ENCODE measurements around the gene IL33. TPM values are rescaled to one million over a fixed set of nuclear protein-coding genes. Genes with fewer than 3 reads are reported as not detected.

IL33 gene
- total and polyA plus RNA-seq, 2 experiments from 2014 or later, result not detected

DNA sequence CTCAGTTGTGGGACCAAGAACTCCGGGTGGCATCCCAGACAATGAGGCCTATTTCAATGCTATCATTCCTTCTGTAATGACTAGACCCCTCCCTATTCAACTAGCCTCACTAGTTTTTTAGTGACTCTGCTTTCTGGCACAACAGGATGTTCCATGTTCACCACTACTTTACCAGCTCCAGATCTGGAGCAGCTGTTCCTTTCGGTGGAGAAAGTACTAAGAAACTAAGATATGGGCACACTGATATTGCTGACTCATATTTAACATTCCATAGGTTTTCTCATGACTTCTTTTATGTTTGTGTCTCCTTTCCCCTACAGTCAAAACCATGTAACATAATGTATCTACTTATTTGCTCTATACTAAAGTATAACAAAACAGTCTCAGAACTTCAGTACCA is 24.1 kb downstream of the IL33 start:
- H3K79me2 ChIP-seq (replicated peaks; ENCODE audit: insufficient read depth), result no peaks in the 10 kb centered on the region
- H2AFZ ChIP-seq, result no peak overlapping the region
- no peaks in the 10 kb centered on the region for H4K20me1 ChIP-seq (replicated peaks; ENCODE audit: insufficient read depth)
- no peak overlapping the region for H3K4me3 Mint-ChIP-seq
- no peaks in the 10 kb centered on the region for H3K4me1 ChIP-seq (ENCODE audit: insufficient read depth)
- DNase-seq (ENCODE audit: low spot score), result no peak
- H3K9me2 ChIP-seq (ENCODE audit: insufficient read depth), result peaks cover 14% of the 10 kb centered on the region
- TF ChIP-seq CREB1 (CRISPR knock-in tag; IDR thresholded peaks at IDR 0.05; ENCODE audit: low read depth), result no peak
- TF ChIP-seq, protein P1, sequence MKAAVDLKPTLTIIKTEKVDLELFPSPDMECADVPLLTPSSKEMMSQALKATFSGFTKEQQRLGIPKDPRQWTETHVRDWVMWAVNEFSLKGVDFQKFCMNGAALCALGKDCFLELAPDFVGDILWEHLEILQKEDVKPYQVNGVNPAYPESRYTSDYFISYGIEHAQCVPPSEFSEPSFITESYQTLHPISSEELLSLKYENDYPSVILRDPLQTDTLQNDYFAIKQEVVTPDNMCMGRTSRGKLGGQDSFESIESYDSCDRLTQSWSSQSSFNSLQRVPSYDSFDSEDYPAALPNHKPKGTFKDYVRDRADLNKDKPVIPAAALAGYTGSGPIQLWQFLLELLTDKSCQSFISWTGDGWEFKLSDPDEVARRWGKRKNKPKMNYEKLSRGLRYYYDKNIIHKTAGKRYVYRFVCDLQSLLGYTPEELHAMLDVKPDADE (IDR thresholded peaks at IDR 0.05), result no peak
- TF ChIP-seq, protein P2, sequence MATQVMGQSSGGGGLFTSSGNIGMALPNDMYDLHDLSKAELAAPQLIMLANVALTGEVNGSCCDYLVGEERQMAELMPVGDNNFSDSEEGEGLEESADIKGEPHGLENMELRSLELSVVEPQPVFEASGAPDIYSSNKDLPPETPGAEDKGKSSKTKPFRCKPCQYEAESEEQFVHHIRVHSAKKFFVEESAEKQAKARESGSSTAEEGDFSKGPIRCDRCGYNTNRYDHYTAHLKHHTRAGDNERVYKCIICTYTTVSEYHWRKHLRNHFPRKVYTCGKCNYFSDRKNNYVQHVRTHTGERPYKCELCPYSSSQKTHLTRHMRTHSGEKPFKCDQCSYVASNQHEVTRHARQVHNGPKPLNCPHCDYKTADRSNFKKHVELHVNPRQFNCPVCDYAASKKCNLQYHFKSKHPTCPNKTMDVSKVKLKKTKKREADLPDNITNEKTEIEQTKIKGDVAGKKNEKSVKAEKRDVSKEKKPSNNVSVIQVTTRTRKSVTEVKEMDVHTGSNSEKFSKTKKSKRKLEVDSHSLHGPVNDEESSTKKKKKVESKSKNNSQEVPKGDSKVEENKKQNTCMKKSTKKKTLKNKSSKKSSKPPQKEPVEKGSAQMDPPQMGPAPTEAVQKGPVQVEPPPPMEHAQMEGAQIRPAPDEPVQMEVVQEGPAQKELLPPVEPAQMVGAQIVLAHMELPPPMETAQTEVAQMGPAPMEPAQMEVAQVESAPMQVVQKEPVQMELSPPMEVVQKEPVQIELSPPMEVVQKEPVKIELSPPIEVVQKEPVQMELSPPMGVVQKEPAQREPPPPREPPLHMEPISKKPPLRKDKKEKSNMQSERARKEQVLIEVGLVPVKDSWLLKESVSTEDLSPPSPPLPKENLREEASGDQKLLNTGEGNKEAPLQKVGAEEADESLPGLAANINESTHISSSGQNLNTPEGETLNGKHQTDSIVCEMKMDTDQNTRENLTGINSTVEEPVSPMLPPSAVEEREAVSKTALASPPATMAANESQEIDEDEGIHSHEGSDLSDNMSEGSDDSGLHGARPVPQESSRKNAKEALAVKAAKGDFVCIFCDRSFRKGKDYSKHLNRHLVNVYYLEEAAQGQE (IDR thresholded peaks at IDR 0.05; ENCODE audit: unreplicated experiment), result no peak
- no peak for TF ChIP-seq ZNF114 (CRISPR knock-in tag; IDR thresholded peaks at IDR 0.05)
- TF ChIP-seq EZH2 (IDR thresholded peaks at IDR 0.05; ENCODE audit: low read depth, unreplicated experiment), result no peak
- no peak for TF ChIP-seq EZH2phosphoT487 (IDR thresholded peaks at IDR 0.05; ENCODE audit: unreplicated experiment)
- no peak for TF ChIP-seq NANOG (IDR thresholded peaks at IDR 0.05; ENCODE audit: borderline replicate concordance)
- no peak for TF ChIP-seq JUNB (IDR thresholded peaks at IDR 0.05; ENCODE audit: unreplicated experiment)
- TF ChIP-seq STAT1 (IDR thresholded peaks at IDR 0.05; ENCODE audit: unreplicated experiment), result no peak
- no peak for TF ChIP-seq ZNF331 (CRISPR knock-in tag; IDR thresholded peaks at IDR 0.05; ENCODE audit: low read depth)
- TF ChIP-seq, protein P3, sequence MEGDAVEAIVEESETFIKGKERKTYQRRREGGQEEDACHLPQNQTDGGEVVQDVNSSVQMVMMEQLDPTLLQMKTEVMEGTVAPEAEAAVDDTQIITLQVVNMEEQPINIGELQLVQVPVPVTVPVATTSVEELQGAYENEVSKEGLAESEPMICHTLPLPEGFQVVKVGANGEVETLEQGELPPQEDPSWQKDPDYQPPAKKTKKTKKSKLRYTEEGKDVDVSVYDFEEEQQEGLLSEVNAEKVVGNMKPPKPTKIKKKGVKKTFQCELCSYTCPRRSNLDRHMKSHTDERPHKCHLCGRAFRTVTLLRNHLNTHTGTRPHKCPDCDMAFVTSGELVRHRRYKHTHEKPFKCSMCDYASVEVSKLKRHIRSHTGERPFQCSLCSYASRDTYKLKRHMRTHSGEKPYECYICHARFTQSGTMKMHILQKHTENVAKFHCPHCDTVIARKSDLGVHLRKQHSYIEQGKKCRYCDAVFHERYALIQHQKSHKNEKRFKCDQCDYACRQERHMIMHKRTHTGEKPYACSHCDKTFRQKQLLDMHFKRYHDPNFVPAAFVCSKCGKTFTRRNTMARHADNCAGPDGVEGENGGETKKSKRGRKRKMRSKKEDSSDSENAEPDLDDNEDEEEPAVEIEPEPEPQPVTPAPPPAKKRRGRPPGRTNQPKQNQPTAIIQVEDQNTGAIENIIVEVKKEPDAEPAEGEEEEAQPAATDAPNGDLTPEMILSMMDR (conservative IDR thresholded peaks at IDR 0.05; ENCODE audit: low read depth in 2 of 2), result no peak
- TF ChIP-seq POLR2AphosphoS5 (IDR thresholded peaks at IDR 0.05; ENCODE audit: low read depth), result no peak
- TF ChIP-seq, protein P4, sequence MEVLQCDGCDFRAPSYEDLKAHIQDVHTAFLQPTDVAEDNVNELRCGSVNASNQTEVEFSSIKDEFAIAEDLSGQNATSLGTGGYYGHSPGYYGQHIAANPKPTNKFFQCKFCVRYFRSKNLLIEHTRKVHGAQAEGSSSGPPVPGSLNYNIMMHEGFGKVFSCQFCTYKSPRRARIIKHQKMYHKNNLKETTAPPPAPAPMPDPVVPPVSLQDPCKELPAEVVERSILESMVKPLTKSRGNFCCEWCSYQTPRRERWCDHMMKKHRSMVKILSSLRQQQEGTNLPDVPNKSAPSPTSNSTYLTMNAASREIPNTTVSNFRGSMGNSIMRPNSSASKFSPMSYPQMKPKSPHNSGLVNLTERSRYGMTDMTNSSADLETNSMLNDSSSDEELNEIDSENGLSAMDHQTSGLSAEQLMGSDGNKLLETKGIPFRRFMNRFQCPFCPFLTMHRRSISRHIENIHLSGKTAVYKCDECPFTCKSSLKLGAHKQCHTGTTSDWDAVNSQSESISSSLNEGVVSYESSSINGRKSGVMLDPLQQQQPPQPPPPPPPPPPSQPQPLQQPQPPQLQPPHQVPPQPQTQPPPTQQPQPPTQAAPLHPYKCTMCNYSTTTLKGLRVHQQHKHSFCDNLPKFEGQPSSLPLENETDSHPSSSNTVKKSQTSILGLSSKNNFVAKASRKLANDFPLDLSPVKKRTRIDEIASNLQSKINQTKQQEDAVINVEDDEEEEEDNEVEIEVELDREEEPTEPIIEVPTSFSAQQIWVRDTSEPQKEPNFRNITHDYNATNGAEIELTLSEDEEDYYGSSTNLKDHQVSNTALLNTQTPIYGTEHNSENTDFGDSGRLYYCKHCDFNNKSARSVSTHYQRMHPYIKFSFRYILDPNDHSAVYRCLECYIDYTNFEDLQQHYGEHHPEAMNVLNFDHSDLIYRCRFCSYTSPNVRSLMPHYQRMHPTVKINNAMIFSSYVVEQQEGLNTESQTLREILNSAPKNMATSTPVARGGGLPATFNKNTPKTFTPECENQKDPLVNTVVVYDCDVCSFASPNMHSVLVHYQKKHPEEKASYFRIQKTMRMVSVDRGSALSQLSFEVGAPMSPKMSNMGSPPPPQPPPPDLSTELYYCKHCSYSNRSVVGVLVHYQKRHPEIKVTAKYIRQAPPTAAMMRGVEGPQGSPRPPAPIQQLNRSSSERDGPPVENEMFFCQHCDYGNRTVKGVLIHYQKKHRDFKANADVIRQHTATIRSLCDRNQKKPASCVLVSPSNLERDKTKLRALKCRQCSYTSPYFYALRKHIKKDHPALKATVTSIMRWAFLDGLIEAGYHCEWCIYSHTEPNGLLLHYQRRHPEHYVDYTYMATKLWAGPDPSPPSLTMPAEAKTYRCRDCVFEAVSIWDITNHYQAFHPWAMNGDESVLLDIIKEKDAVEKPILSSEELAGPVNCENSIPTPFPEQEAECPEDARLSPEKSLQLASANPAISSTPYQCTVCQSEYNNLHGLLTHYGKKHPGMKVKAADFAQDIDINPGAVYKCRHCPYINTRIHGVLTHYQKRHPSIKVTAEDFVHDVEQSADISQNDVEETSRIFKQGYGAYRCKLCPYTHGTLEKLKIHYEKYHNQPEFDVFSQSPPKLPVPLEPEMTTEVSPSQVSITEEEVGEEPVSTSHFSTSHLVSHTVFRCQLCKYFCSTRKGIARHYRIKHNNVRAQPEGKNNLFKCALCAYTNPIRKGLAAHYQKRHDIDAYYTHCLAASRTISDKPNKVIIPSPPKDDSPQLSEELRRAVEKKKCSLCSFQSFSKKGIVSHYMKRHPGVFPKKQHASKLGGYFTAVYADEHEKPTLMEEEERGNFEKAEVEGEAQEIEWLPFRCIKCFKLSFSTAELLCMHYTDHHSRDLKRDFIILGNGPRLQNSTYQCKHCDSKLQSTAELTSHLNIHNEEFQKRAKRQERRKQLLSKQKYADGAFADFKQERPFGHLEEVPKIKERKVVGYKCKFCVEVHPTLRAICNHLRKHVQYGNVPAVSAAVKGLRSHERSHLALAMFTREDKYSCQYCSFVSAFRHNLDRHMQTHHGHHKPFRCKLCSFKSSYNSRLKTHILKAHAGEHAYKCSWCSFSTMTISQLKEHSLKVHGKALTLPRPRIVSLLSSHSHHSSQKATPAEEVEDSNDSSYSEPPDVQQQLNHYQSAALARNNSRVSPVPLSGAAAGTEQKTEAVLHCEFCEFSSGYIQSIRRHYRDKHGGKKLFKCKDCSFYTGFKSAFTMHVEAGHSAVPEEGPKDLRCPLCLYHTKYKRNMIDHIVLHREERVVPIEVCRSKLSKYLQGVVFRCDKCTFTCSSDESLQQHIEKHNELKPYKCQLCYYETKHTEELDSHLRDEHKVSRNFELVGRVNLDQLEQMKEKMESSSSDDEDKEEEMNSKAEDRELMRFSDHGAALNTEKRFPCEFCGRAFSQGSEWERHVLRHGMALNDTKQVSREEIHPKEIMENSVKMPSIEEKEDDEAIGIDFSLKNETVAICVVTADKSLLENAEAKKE (CRISPR knock-in tag; IDR thresholded peaks at IDR 0.05), result no peak
- no peaks in the 10 kb centered on the region for H3F3A ChIP-seq (replicated peaks; ENCODE audit: low read depth)
- no peaks in the 10 kb centered on the region for H3K4me1 Mint-ChIP-seq
- H3K9me3 Mint-ChIP-seq, result peaks cover 17% of the 10 kb centered on the region
- H3K36me3 Mint-ChIP-seq (ENCODE audit: low read depth), result peaks cover 10% of the 10 kb centered on the region
- peaks cover 2% of the 10 kb centered on the region for H3K27me3 Mint-ChIP-seq (ENCODE audit: insufficient read depth, low read depth, poor library complexity)
- no peak overlapping the region for H3K4me3 ChIP-seq
- no peak overlapping the region for H3K4me2 ChIP-seq
- no peak overlapping the region for H3K27ac ChIP-seq (ENCODE audit: low read depth)
- no peaks in the 10 kb centered on the region for H3K27me3 ChIP-seq (ENCODE audit: insufficient read depth)
- H3K27ac Mint-ChIP-seq, result no peak overlapping the region
- ATAC-seq, result no peak
- H3K36me3 ChIP-seq (ENCODE audit: insufficient read depth), result no peaks in the 10 kb centered on the region

Data from GM23338 (cell line).